CD4-positive, alpha-beta T cell (primary cell): Measurements from ENCODE around the gene MTUS2. TPM values are rescaled to one million over a fixed set of nuclear protein-coding genes. Genes with fewer than 3 reads are reported as not detected.

Experiments
- ATAC-seq: fragments of 200-7000 bp; cut with Tn5 transposase; one replicate; pipeline ENCODE4 v1.10.0; 2022; ENCODE audit warnings: mild to moderate bottlenecking; ENCODE audit not compliant: poor library complexity
- CTCF ChIA-PET: fragments of 350-600 bp; sonication (Branson Sonifier 250); formaldehyde crosslinking; loops from one replicate; lab custom pipeline; 2021; ENCODE audit warnings: antibody characterized with exemption, inconsistent platforms; lab: Charles Lee
- POLR2A ChIA-PET: fragments of 350-600 bp; sonication (Branson Sonifier 250); formaldehyde crosslinking; loops from one replicate; lab custom pipeline; 2021; ENCODE audit warnings: antibody characterized with exemption, inconsistent platforms; lab: Charles Lee
- DNase-seq, 14 experiments: peaks; one replicate each; pipeline ENCODE4 v3.0.0-alpha.2; 2013 to 2020; ENCODE audit warnings: mixed read lengths in 2 of 14
- H3K27ac ChIP-seq, 2 donors: one replicate each; pipeline versions ENCODE4 v1.5.1 to v1.7.0; 2013; ENCODE audit warnings: low read length in 2 of 2, low read depth in 1 of 2, mild to moderate bottlenecking in 1 of 2
- H3K27me3 ChIP-seq, 2 experiments: 1 replicate in 1 of 2; 2 replicates in 1 of 2; pipeline versions ENCODE4 v1.6.1 to v1.7.0; 2013; ENCODE audit warnings: low read length in 2 of 2, control low read depth in 1 of 2, mild to moderate bottlenecking in 1 of 2, moderate library complexity in 1 of 2; ENCODE audit not compliant: insufficient read depth in 2 of 2, control insufficient read depth in 1 of 2
- H3K36me3 ChIP-seq: one replicate; pipeline ENCODE4 v1.6.1; 2013; ENCODE audit warnings: low read length, control low read depth; ENCODE audit not compliant: insufficient read depth
- H3K4me1 ChIP-seq: one replicate; pipeline ENCODE4 v1.6.1; 2013; ENCODE audit warnings: low read length, control low read depth; ENCODE audit not compliant: insufficient read depth
- H3K4me3 ChIP-seq: one replicate; pipeline ENCODE4 v1.5.1; 2013; ENCODE audit warnings: mild to moderate bottlenecking, low read length, moderate library complexity
- H3K9me3 ChIP-seq, 2 experiments: 1 replicate in 1 of 2; 2 replicates in 1 of 2; pipeline versions ENCODE4 v1.6.1 to v1.7.0; 2013; ENCODE audit warnings: low read length in 2 of 2, mild to moderate bottlenecking in 2 of 2, control low read depth in 1 of 2, moderate library complexity in 1 of 2; ENCODE audit not compliant: control insufficient read depth in 1 of 2, insufficient read depth in 1 of 2
- H3K27ac Mint-ChIP-seq: one replicate; pipeline ENCODE4 v1.8.0; 2020; ENCODE audit warnings: mixed read lengths
- H3K27me3 Mint-ChIP-seq: one replicate; pipeline ENCODE4 v1.8.0; 2021; ENCODE audit warnings: mixed read lengths
- H3K36me3 Mint-ChIP-seq: one replicate; pipeline ENCODE4 v1.8.0; 2021; ENCODE audit warnings: low read depth, mixed read lengths
- H3K4me1 Mint-ChIP-seq: one replicate; pipeline ENCODE4 v1.8.0; 2021; ENCODE audit warnings: low read depth, mixed read lengths
- H3K4me3 Mint-ChIP-seq: one replicate; pipeline ENCODE4 v1.8.0; 2020; ENCODE audit warnings: mild to moderate bottlenecking, mixed read lengths
- H3K9me3 Mint-ChIP-seq: one replicate; pipeline ENCODE4 v1.8.0; 2020; ENCODE audit warnings: mixed read lengths
- intact Hi-C, 2 experiments: fragments of 100-400 bp; cut with DNase I in 1 of 2; cut with micrococcal nuclease in 1 of 2; formaldehyde crosslinking; loops; one replicate each; pipeline versions ENCODE4 v1.15.1 to v1.9.0; 2023 to 2025; cut with DNase I, micrococcal nuclease
- total RNA-seq, 174 experiments: library from RNA in 2 of 174; stranded (reverse) in 2 of 174; gene quantifications; one replicate each; pipeline ENCODE4 v1.2.3 and lab custom pipeline; 2021 to 2026
- TF ChIP-seq, protein P1 (sequence below): fragments of 200-600 bp; IDR thresholded peaks from one replicate; pipeline ENCODE4 v1.8.0; 2022; ENCODE audit warnings: antibody characterized with exemption, mild to moderate bottlenecking

MTUS2 gene
- total RNA-seq, 2 experiments from 2014 or later = 0.38 to 0.81 TPM

GRCh38 chr13:28864544-28864943, 44.4 kb downstream of the MTUS2 start:
- H3K27ac Mint-ChIP-seq = no peak overlapping the region
- no peak overlapping the region for H3K4me3 ChIP-seq
- ATAC-seq (no peak), DNase-seq (no peak)
- H3K9me3 Mint-ChIP-seq = no peaks in the 10 kb centered on the region
- no peak overlapping the region for H3K4me3 Mint-ChIP-seq
- H3K4me1 ChIP-seq = no peaks in the 10 kb centered on the region
- CTCF ChIA-PET = no interaction called here
- H3K9me3 ChIP-seq = no peaks in the 10 kb centered on the region
- H3K27ac ChIP-seq = no peak overlapping the region
- H3K36me3 ChIP-seq = no peaks in the 10 kb centered on the region
- POLR2A ChIA-PET = no interaction called here
- peaks cover 3 to 5% of the 10 kb centered on the region in 2 experiments for H3K27me3 ChIP-seq
- no peaks in the 10 kb centered on the region for H3K36me3 Mint-ChIP-seq
- no peaks in the 10 kb centered on the region for H3K4me1 Mint-ChIP-seq
- TF ChIP-seq, protein P1, sequence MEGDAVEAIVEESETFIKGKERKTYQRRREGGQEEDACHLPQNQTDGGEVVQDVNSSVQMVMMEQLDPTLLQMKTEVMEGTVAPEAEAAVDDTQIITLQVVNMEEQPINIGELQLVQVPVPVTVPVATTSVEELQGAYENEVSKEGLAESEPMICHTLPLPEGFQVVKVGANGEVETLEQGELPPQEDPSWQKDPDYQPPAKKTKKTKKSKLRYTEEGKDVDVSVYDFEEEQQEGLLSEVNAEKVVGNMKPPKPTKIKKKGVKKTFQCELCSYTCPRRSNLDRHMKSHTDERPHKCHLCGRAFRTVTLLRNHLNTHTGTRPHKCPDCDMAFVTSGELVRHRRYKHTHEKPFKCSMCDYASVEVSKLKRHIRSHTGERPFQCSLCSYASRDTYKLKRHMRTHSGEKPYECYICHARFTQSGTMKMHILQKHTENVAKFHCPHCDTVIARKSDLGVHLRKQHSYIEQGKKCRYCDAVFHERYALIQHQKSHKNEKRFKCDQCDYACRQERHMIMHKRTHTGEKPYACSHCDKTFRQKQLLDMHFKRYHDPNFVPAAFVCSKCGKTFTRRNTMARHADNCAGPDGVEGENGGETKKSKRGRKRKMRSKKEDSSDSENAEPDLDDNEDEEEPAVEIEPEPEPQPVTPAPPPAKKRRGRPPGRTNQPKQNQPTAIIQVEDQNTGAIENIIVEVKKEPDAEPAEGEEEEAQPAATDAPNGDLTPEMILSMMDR = no peak
- peaks cover 10% of the 10 kb centered on the region for H3K27me3 Mint-ChIP-seq
- intact Hi-C loops = no loop called here

- CTCF ChIA-PET = no interaction called here
- H3K4me3 Mint-ChIP-seq = no peak overlapping the region
- H3K4me1 Mint-ChIP-seq = no peaks in the 10 kb centered on the region
- no peak overlapping the region for H3K27ac Mint-ChIP-seq
- Histone ChIP-seq H3K27me3 (peaks cover 3 to 5% of the 10 kb centered on the region in 2 experiments), H3K36me3 (no peaks in the 10 kb centered on the region), H3K9me3 (no peaks in the 10 kb centered on the region), H3K27ac (no peak overlapping the region), H3K4me1 (no peaks in the 10 kb centered on the region), H3K4me3 (no peak overlapping the region)
- no peaks in the 10 kb centered on the region for H3K36me3 Mint-ChIP-seq
- DNase-seq (no peak), ATAC-seq (no peak)
- peaks cover 10% of the 10 kb centered on the region for H3K27me3 Mint-ChIP-seq
- POLR2A ChIA-PET = no interaction called here
- no peaks in the 10 kb centered on the region for H3K9me3 Mint-ChIP-seq
- TF ChIP-seq, protein P1 = no peak
- intact Hi-C loops = no loop called here
Measured at GRCh38 chr13:28865149-28865744, 45.1 kb downstream of the MTUS2 start.

DNA sequence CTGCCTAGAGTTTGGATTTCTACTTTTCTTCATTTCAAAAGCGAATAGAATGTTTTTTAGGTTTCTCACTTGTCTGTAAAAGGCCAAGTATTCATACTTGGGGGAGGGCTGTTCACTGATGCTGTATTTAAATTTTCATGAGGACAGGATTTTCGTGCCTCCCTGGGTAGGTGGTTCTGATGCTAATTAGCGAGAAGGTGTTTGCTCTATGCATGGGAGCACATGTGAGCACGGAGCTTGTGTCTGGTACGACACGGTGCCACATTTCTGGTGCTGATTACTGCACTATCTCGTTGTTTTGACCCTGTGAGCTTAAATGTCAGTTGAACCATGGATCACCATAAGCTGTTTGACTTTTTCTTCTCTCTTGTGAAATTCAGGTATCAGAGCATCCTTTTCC, 45.8 kb downstream of the MTUS2 start:
- ATAC-seq (no peak), DNase-seq (no peak)
- Mint-ChIP-seq H3K9me3 (no peaks in the 10 kb centered on the region), H3K4me1 (no peaks in the 10 kb centered on the region), H3K27me3 (peaks cover 14% of the 10 kb centered on the region), H3K4me3 (no peak overlapping the region), H3K36me3 (no peaks in the 10 kb centered on the region), H3K27ac (no peak overlapping the region)
- Histone ChIP-seq H3K4me1 (no peaks in the 10 kb centered on the region), H3K27ac (no peak overlapping the region), H3K9me3 (no peaks in the 10 kb centered on the region), H3K36me3 (no peaks in the 10 kb centered on the region), H3K27me3 (peaks cover 3 to 5% of the 10 kb centered on the region in 2 experiments), H3K4me3 (no peak overlapping the region)
- ChIA-PET POLR2A (no interaction called here), CTCF (no interaction called here)
- TF ChIP-seq, protein P1 = no peak
- intact Hi-C loops = no loop called here
